Vagina (tissue), 2 donors: ENCODE measurements around the gene LBP.

Experiments used
- CTCF ChIP-seq, 3 experiments: fragments of 450-650 bp in 2 of 3; fragments of 200-600 bp in 1 of 3; sonication (generic) in 1 of 3; IDR thresholded peaks; one replicate each; pipeline ENCODE4 v1.5.1; 2017 to 2019; ENCODE audit warnings: antibody characterized with exemption in 3 of 3, mild to moderate bottlenecking in 2 of 3, moderate library complexity in 2 of 3
- POLR2A ChIP-seq, 2 donors: fragments of 450-650 bp; IDR thresholded peaks; one replicate each; pipeline ENCODE4 v1.6.1; 2017; ENCODE audit warnings: antibody characterized with exemption in 2 of 2, mild to moderate bottlenecking in 2 of 2, moderate library complexity in 2 of 2
- POLR2AphosphoS5 ChIP-seq, 2 donors: sonication (generic); formaldehyde crosslinking; IDR thresholded peaks; one replicate each; pipeline ENCODE4 v1.9.0; 2017; ENCODE audit warnings: antibody characterized with exemption in 2 of 2, mild to moderate bottlenecking in 2 of 2, low read depth in 1 of 2; ENCODE audit not compliant: insufficient read depth in 1 of 2

- TF ChIP-seq CTCF (IDR thresholded peaks at IDR 0.05): no peak
- TF ChIP-seq POLR2A (IDR thresholded peaks at IDR 0.05): no peak
- no peak for TF ChIP-seq POLR2AphosphoS5 (IDR thresholded peaks at IDR 0.05; ENCODE audit: insufficient read depth in 1 of 2, low read depth in 1 of 2)
Observed at GRCh38 chr20:38418509-38419204, 72.4 kb downstream of the LBP start.
